Activated T-helper 2 cell treated with anti-CD3 and anti-CD28 coated beads, Interferon-gamma antibody, Interleukin-2, Interleukin-4, amounts not matched to agents 10 μg/mL and 5 μg/mL and 100 μg/mL, durations not matched to agents 14 hours and 24 hours and 36 hours (primary cell): ENCODE measurements around the gene ABLIM2. TPM values are rescaled to one million over a fixed set of nuclear protein-coding genes. Genes with fewer than 3 reads are reported as not detected.

Source experiments
- DNase-seq: peaks from one replicate; pipeline ENCODE4 v3.0.0; 2021; ENCODE audit warnings: low spot score
- H3K27ac Mint-ChIP-seq: one replicate; pipeline ENCODE4 v1.8.0; 2021; ENCODE audit warnings: mixed read lengths
- H3K27me3 Mint-ChIP-seq: one replicate; pipeline ENCODE4 v1.8.0; 2021; ENCODE audit warnings: low read depth, mixed read lengths
- H3K36me3 Mint-ChIP-seq: one replicate; pipeline ENCODE4 v1.8.0; 2021; ENCODE audit warnings: low read depth, mixed read lengths
- H3K4me1 Mint-ChIP-seq: one replicate; pipeline ENCODE4 v1.8.0; 2021; ENCODE audit warnings: low read depth, mixed read lengths
- H3K4me3 Mint-ChIP-seq: one replicate; pipeline ENCODE4 v1.8.0; 2021; ENCODE audit warnings: low read depth, mild to moderate bottlenecking, moderate library complexity, mixed read lengths
- H3K9me3 Mint-ChIP-seq: one replicate; pipeline ENCODE4 v1.8.0; 2021; ENCODE audit warnings: mixed read lengths
- intact Hi-C: fragments of 100-400 bp; cut with micrococcal nuclease; formaldehyde crosslinking; loops from one replicate; pipeline ENCODE4 v1.15.1; 2023
- total RNA-seq: library from RNA; stranded (reverse); gene quantifications from 2 replicates; pipeline ENCODE4 v1.2.3, GENCODE V29; 2022

Gene ABLIM2
- 0.32 and 0.60 TPM in 2 replicates for total RNA-seq

DNA sequence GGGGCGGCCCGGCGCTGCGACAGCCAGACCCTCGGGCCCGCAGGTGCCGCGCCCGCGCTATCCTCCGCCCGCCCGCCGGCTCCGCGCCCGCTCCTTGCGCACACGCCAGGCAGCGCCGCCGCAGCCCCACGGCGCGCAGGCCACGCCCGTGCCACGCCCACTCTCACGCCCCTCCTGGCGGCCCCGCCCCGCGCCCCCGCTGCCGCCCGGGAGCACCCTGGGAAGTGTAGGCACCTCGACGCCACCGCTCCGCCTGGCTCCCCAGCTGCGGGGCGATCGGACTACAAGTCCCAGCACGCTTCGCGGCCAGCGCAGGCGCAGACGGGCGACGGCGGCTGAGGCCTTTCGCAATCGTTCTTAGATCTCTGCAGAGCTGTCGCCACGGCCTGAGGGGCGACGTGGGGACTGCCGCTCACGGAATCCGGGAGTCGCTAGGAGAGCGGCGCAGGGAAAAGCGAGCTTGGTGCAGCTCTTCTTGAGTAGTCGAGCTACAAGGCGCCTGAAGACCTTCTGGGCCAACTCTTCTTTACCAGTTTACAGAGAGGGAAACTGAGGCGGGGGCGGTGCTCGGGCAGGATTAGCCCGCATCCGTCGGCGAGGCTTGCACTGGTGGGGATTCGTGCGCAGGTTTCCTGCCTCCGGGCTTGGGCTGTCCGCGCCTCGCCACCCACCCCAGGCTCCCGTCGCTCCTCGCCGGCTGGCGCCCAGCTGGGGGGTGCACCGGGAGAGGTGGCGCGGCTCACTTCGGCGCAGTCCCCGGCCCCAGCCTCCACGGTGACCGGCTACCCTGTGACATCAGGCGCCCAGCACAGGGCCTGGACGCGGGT, at the start of gene ABLIM2:
TSS of gene ABLIM2 (minus strand) at position 104 of the 827 bp plus-strand sequence. CDS start 124 bp downstream, outside the sequence.
- Mint-ChIP-seq H3K36me3 (no peaks in the 10 kb centered on the region), H3K27ac (peak within 1 kb of the TSS; percentile 24), H3K4me3 (peak within 1 kb of the TSS; percentile 97), H3K9me3 (no peaks in the 10 kb centered on the region), H3K4me1 (peaks cover 5% of the 10 kb centered on the region), H3K27me3 (peaks cover 23% of the 10 kb centered on the region)
- intact Hi-C loops, result loop anchor here (1.0 to 2.0 kb wide), 2 partner anchors 40 to 1172 kb away; partner anchors contain the start of gene SH3TC1
- DNase-seq, result peak; percentile 98

DNA sequence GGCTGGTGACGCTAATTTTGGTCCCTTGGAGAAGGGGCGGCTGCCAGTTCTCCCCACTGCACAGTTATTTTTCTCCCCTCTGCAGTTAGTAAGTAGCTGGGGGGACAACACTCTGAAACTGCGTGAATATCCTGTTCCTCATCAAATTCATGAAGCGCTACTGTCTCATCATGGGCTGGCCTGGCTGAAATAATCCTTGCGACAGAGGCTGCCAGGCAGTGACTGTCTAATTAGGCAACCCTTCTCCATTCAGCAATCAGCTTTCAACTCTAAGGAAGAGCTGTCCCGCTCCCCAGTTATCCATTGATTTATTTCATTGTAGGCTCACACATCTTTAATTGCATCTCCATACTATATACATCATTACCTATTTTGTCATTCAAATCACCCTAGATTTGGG, 48.7 kb upstream of the ABLIM2 start:
- Mint-ChIP-seq H3K27ac (no peak overlapping the region), H3K27me3 (no peaks in the 10 kb centered on the region), H3K9me3 (no peaks in the 10 kb centered on the region), H3K4me1 (no peaks in the 10 kb centered on the region), H3K36me3 (no peaks in the 10 kb centered on the region), H3K4me3 (no peak overlapping the region)
- intact Hi-C loops, result no loop called here
- no peak for DNase-seq

DNA sequence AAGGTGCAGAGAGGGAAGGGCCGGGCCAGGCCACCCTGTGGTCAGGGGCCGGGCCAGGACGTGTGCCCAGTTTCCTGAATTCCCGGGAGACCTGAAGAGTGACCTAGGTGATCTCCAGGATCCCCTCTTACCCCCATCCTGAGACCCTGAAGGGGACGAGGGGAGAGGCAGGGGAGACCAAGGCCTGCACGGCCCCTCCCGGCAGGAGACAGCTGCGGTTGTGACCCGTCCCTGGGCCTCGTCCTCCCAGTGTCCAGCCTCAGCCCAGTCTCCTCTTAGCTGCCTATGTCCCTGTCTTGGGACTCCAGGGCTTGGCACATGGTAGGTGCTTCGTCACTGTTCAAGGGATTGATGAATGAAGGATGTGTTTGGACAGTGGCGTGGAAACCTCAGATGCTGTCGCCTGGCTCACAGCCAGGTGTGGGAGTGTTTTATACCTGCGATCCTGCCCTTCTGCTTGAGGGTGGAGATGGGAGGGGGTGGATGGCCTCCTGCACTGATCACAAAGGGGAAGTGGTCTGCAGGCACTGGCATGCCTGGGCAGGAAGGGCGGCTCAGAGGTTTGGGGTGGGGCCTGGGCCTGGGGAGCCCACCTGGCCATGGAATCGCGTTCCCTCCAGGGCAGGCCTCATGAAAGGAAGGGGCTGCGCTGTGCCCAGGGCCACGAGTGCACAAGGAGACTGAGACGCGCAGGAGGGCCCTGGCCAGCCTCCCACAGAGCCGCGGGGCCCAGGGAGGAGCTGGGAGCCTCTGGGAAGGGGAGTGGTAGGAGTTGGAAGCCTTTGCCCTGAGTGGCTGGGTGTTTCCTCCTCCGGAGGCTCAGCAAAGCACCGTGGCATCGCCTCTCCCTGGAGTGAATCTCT, 47.4 kb upstream of the ABLIM2 start:
- intact Hi-C loops, result no loop called here
- Mint-ChIP-seq H3K36me3 (no peaks in the 10 kb centered on the region), H3K4me3 (no peak overlapping the region), H3K4me1 (peaks cover 10% of the 10 kb centered on the region), H3K9me3 (no peaks in the 10 kb centered on the region), H3K27ac (no peak overlapping the region), H3K27me3 (no peaks in the 10 kb centered on the region)
- no peak for DNase-seq

DNA sequence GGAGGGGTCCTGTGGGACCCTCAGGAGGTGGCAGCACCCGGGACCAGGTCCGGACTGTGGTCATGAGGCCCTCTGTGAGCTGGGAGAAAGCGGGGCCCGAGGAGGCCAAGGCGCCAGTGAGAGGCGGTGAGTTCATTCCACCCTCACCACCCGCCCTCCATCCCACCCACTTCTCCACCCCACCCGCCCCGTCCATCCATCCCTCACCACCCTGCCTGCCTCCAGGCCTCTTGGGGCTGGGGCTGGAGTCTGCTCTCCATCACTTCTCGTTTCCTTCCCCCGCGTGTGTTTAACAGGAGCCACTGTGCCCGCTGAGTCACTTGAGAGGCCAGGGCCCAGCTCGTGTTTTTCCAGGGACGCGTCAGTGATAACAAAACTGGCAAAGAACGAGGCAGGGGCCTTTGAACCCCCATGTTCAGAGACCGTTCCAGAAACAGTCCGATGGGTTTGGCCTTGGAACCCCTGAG, 46.7 kb upstream of the ABLIM2 start:
- DNase-seq, result no peak
- no peaks in the 10 kb centered on the region for H3K9me3 Mint-ChIP-seq
- H3K36me3 Mint-ChIP-seq, result no peaks in the 10 kb centered on the region
- intact Hi-C loops, result no loop called here
- no peaks in the 10 kb centered on the region for H3K27me3 Mint-ChIP-seq
- H3K4me3 Mint-ChIP-seq, result no peak overlapping the region
- no peak overlapping the region for H3K27ac Mint-ChIP-seq
- peaks cover 15% of the 10 kb centered on the region for H3K4me1 Mint-ChIP-seq

DNA sequence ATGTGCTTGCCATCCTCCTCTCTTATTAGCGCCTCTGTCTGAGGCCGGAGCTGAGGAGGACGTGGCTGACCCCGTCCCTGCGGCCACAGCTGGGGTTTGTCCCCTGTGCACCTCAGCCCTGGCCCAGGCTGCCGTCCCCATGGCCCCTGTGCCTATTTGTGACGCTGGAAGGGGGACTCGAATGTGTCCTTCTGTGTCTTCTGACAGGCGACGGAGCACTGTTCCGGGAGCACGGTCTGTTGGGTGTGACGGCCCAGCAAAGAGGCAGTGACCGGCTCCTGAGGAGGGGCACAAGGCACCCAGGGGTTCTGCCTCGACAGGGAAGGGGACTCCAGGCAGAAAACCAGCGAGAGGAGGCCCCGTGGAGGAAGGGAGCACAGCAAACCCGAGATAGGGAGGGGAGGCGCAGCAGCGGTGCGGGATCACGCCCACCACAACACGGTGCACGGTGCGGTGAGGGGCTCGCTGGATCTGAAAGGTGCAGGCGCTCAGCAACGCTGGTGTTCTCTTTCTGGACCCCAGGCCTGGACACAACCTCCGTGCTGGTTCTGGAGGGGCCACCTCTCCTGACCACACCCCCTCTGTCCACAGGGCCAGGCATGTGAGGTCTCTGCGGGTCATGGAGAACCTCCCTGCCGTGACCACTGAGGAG, 46.1 kb upstream of the ABLIM2 start:
- Mint-ChIP-seq H3K4me3 (no peak overlapping the region), H3K36me3 (no peaks in the 10 kb centered on the region), H3K27me3 (no peaks in the 10 kb centered on the region), H3K9me3 (no peaks in the 10 kb centered on the region), H3K27ac (no peak overlapping the region), H3K4me1 (peaks cover 19% of the 10 kb centered on the region)
- intact Hi-C loops, result loop anchor here (5.0 kb wide), 1 partner anchor 1547 kb away; no protein-coding TSS in a partner anchor
- no peak for DNase-seq

DNA sequence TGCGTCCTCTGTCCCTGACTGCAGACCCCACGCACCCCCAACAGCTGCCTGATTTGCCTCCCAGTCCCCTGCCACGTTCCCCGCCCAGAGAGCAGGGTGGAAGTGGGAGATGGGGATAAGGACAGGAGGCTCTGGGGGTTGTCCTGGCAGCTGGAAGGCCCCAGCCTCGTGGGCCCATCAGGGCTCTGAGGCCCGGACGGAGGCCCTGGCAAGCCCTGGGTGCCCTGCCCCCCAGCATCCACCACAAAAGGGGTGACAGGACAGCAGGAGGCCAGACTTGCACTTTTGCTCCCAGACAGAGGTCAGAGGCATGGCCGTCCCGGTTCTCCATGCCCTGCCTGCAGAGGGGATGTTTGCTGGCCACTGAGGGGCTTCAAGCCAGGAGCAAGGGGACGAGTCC, 45.2 kb upstream of the ABLIM2 start:
- peaks cover 23% of the 10 kb centered on the region for H3K4me1 Mint-ChIP-seq
- no peak overlapping the region for H3K27ac Mint-ChIP-seq
- no peak overlapping the region for H3K4me3 Mint-ChIP-seq
- no peaks in the 10 kb centered on the region for H3K36me3 Mint-ChIP-seq
- intact Hi-C loops, result loop anchor here (5.0 kb wide), 1 partner anchor 1547 kb away; no protein-coding TSS in a partner anchor
- H3K27me3 Mint-ChIP-seq, result no peaks in the 10 kb centered on the region
- DNase-seq, result no peak
- no peaks in the 10 kb centered on the region for H3K9me3 Mint-ChIP-seq

DNA sequence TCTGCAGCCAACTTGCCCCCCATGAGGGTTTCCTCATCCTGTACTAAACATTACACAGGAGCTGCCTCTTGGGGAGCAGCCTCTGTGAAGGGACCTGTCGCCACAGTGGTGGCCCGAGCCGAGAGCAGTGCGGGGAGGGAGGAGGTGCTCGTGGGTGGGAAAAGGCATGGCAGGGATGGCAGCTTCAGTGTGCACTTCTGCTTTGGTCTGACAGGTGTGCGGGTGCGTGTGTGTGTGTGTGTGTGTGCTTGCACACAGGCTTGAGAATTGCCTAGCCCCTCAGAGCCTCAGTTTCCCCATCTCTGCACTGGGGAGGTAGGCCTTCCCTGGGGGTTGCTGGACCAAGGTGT, 44.4 kb upstream of the ABLIM2 start:
- Mint-ChIP-seq H3K4me1 (peaks cover 31% of the 10 kb centered on the region), H3K27ac (no peak overlapping the region), H3K36me3 (no peaks in the 10 kb centered on the region), H3K4me3 (no peak overlapping the region), H3K27me3 (no peaks in the 10 kb centered on the region), H3K9me3 (no peaks in the 10 kb centered on the region)
- DNase-seq, result no peak
- intact Hi-C loops, result loop anchor here (5.0 kb wide), 1 partner anchor 1546 kb away; no protein-coding TSS in a partner anchor

DNA sequence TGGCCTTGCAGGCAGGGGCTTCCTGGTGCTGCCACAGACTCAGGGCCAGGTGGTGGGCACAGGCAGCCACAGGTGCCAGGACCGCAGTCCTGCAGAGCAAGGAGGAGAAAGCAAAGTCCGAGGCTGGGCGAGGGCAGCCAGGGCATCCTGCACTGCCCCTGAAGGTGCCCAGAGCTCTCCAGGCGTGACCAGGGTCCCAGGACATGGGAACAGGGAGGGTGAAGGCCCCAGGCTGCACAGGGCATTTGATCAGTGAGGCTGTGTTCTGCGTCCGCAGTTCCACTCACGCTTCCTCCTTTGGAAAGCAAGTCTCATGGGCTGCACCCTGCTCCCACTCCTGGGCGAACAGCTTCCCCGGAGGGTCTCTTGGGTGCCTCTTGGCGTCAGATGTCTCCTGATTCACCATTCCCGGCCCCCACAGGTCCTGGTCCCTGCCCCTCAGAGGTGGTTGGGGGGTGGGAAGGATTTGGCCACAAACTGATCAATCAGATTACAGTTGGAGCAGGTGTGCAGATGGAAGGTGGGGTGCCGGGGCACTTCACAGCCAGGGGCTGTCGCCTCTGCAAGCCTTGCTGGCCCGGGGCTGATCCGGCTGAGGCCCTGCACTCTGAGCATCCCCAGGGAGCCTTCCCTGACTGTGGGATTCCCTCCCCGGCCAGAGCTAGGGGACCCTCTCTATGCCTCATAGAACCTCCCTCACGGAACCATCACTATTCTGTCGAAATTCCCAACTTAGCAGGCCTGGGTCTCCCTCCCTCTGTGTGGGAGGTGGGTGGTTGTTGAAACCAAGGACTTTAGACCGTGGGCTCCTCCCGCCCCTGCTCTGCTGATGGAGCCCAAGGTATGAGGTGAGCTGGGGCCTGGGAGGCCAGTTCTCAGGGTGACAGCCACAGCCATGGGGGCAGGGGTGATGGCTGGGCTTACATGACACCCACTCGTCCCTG, 43.8 kb upstream of the ABLIM2 start:
- H3K4me3 Mint-ChIP-seq, result no peak overlapping the region
- peaks cover 31% of the 10 kb centered on the region for H3K4me1 Mint-ChIP-seq
- H3K27ac Mint-ChIP-seq, result no peak overlapping the region
- no peaks in the 10 kb centered on the region for H3K9me3 Mint-ChIP-seq
- intact Hi-C loops, result loop anchor here (5.0 kb wide), 1 partner anchor 1545 kb away; no protein-coding TSS in a partner anchor
- no peak for DNase-seq
- no peaks in the 10 kb centered on the region for H3K27me3 Mint-ChIP-seq
- no peaks in the 10 kb centered on the region for H3K36me3 Mint-ChIP-seq

DNA sequence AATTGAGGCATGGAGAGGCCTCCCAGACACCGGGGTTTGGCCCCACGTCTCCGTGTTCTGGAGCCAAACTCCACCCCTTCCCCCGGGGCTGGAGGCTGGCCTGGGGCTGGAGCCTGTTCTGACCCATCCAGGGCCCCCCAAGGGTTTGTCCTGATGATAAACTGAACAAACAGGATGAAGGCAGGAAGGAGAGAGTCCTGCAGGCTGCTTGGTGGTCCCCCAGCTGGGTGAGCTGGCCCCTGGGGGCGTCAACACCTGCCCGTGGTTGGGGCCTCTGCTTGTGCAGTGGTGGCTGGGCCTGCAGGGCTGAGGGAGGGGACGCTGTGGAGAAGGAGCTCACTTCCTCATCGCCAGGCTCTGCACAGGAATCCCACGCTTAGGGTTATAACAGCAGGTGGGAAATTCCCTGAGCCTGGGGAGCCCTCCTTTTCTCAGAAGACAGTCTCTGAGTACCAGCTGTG, 42.7 kb upstream of the ABLIM2 start:
- Mint-ChIP-seq H3K27me3 (no peaks in the 10 kb centered on the region), H3K4me1 (peaks cover 31% of the 10 kb centered on the region)
- intact Hi-C loops, result loop anchor here (2.0 to 5.0 kb wide), 2 partner anchors 27 to 1544 kb away; no protein-coding TSS in a partner anchor

DNA sequence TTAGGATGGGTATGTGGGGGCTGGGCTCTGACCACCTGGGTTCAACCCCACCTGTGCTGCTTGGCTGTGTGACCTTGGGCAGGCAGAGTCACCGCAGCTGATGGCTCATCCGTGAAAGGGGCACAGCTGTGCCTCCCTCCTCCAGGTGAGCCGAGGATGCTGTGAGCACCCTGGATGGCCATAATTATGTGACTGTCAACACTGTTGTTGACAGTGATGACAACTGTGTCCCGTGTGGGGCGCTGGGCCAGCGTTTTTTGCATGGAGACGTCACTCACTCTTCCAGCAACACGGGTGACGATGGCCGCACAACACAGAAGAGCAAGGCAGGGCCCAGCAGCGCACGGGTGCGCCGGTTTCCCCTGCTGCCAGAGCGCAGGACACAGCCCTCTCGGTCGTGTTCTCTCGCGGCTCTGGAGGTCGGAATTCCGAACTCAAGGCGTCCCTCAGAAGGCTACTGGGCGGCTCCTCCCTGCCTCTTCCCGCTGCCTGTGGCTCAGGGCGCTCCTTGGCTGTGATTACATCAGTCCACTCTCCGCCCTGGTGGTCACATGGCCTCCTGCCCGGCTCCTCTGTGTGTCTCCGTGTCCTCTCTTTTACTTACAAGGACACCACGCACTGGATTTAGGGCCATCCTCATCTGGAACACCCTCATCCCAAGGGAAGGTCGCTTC, 41.8 kb upstream of the ABLIM2 start:
- Mint-ChIP-seq H3K4me1 (peaks cover 31% of the 10 kb centered on the region), H3K9me3 (no peaks in the 10 kb centered on the region), H3K36me3 (no peaks in the 10 kb centered on the region), H3K27me3 (peaks cover under 1% of the 10 kb centered on the region), H3K27ac (peak overlapping the region; percentile 63), H3K4me3 (peak overlapping the region; percentile 90)
- no peak for DNase-seq
- intact Hi-C loops, result loop anchor here (2.0 to 5.0 kb wide), 2 partner anchors 28 to 1543 kb away; no protein-coding TSS in a partner anchor

More for the DNA sequence above, 42.7 kb upstream of the ABLIM2 start:
- Mint-ChIP-seq H3K27ac (peak overlapping the region; percentile 45), H3K9me3 (no peaks in the 10 kb centered on the region), H3K4me3 (peak overlapping the region; percentile 90), H3K36me3 (no peaks in the 10 kb centered on the region)
- no peak for DNase-seq
